ENCODE measurements around the gene CDK5R1.

Gene CDK5R1

GRCh38 chr17:32536736-32537643 is 50.2 kb downstream of the CDK5R1 start:
- DNase-seq (ENCODE audit: low read depth, low spot score): no peak
- H3K27ac ChIP-seq: no peak overlapping the region
